GOT3 (cell line): Measurements from ENCODE around the gene AFAP1L2.
"Not testable (repeated sequence)": the region's sequence is repeated elsewhere in the genome, so short reads cannot be mapped to it uniquely, and the experiment has no call there.

Source experiments
- DNase-seq: peaks from one replicate; lab custom pipeline; 2025; ENCODE audit warnings: mixed read lengths; lab: John Stamatoyannopoulos, UW

Gene AFAP1L2

GRCh38 chr10:114359041-114359952, 45.0 kb downstream of the AFAP1L2 start:
- DNase-seq = no peak

- no peak for DNase-seq
These were observed 46.7 kb downstream of the AFAP1L2 start for GRCh38 chr10:114357515-114357996.

- no peak for DNase-seq
These were observed 47.4 kb downstream of the AFAP1L2 start for GRCh38 chr10:114356751-114357514.

GRCh38 chr10:114356126-114356525, 48.2 kb downstream of the AFAP1L2 start:
- DNase-seq = no peak

- no peak for DNase-seq
These were observed 50.9 kb downstream of the AFAP1L2 start for GRCh38 chr10:114353383-114353782.

- DNase-seq = no peak
These were observed 51.5 kb downstream of the AFAP1L2 start for GRCh38 chr10:114352653-114353298.

GRCh38 chr10:114350751-114351150, 53.6 kb downstream of the AFAP1L2 start:
- no peak for DNase-seq

- no peak for DNase-seq
These were observed 54.6 kb downstream of the AFAP1L2 start for GRCh38 chr10:114349522-114350215.

- DNase-seq = not testable (repeated sequence)
These were observed 55.2 kb downstream of the AFAP1L2 start for GRCh38 chr10:114349071-114349470.

- DNase-seq = no peak
These were observed 56.5 kb downstream of the AFAP1L2 start for GRCh38 chr10:114347791-114348190.

- no peak for DNase-seq
These were observed 57.1 kb downstream of the AFAP1L2 start for GRCh38 chr10:114347241-114347640.

- DNase-seq = no peak
These were observed 57.9 kb downstream of the AFAP1L2 start for GRCh38 chr10:114346176-114347031.

GRCh38 chr10:114345701-114346100, 58.6 kb downstream of the AFAP1L2 start:
- DNase-seq = no peak

- DNase-seq = no peak
These were observed 60.4 kb downstream of the AFAP1L2 start for GRCh38 chr10:114343623-114344505.

GRCh38 chr10:114342976-114343375, 61.3 kb downstream of the AFAP1L2 start:
- DNase-seq = no peak

- no peak for DNase-seq
These were observed 63.5 kb downstream of the AFAP1L2 start for GRCh38 chr10:114340816-114341215.

GRCh38 chr10:114337510-114338462, 66.5 kb downstream of the AFAP1L2 start:
- no peak for DNase-seq

- no peak for DNase-seq
These were observed 67.3 kb downstream of the AFAP1L2 start for GRCh38 chr10:114336823-114337509.
